ENCODE results near the gene CTNND2. TPM values are rescaled to one million over a fixed set of nuclear protein-coding genes. Genes with fewer than 3 reads are reported as not detected.

The CTNND2 gene
- total RNA-seq, 2 donors from 2014 or later, result not detected

DNA sequence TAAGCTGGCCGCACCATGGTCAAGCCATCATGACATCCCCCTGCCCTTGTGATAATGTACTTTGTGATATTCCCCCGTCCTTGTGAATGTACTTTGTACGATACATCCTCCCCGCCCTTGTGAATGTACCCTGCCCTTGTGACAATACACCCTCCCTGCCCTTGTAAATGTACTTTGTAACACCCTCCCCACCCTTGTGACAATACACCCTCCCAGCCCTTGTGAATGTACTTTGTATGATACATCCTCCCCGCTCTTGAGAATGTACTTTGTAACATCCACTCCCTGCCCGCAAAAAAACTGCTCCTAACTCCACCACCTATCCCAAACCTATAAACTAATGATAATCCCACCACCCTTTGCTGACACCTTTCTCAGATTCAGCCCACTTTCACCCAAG is 313.8 kb downstream of the CTNND2 start:
- no peaks in the 10 kb centered on the region for H3K4me1 ChIP-seq (ENCODE audit: control insufficient read depth in 1 of 2, low read depth in 2 of 2)
- TF ChIP-seq, protein P1, sequence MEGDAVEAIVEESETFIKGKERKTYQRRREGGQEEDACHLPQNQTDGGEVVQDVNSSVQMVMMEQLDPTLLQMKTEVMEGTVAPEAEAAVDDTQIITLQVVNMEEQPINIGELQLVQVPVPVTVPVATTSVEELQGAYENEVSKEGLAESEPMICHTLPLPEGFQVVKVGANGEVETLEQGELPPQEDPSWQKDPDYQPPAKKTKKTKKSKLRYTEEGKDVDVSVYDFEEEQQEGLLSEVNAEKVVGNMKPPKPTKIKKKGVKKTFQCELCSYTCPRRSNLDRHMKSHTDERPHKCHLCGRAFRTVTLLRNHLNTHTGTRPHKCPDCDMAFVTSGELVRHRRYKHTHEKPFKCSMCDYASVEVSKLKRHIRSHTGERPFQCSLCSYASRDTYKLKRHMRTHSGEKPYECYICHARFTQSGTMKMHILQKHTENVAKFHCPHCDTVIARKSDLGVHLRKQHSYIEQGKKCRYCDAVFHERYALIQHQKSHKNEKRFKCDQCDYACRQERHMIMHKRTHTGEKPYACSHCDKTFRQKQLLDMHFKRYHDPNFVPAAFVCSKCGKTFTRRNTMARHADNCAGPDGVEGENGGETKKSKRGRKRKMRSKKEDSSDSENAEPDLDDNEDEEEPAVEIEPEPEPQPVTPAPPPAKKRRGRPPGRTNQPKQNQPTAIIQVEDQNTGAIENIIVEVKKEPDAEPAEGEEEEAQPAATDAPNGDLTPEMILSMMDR (IDR thresholded peaks at IDR 0.05), result no peak
- no peak overlapping the region for H3K27ac ChIP-seq
- ATAC-seq (ENCODE audit: insufficient number of reproducible peaks, low FRiP score, low read depth) (no peak), DNase-seq (ENCODE audit: low spot score) (no peak)
- no peak overlapping the region for H3K4me3 ChIP-seq
- H3K36me3 ChIP-seq, result no peaks in the 10 kb centered on the region
- no peaks in the 10 kb centered on the region for H3K9me3 ChIP-seq
- H3K27me3 ChIP-seq (replicated peaks; ENCODE audit: insufficient read depth), result no peaks in the 10 kb centered on the region

DNA sequence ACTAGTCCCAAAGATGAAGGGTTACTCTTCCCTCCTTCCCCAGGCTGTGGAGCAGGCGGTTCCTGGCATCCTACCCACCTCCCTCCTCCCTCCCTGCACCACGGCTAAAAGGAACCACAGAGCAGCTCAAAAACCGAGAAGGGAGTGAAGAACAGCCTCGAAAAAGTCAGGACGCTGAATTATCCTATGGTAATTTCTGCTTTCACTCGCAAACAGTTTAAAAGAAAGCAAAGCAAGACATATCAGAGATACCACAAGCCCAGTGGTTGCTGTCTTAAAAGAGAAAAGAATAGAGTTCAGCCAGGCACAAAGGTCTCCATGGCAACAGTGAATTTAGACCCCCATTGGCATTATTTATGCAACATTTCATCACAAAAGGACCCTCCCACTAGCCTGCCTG is 315.4 kb downstream of the CTNND2 start:
- no peak for ATAC-seq (ENCODE audit: insufficient number of reproducible peaks, low FRiP score, low read depth)
- H3K36me3 ChIP-seq, result no peaks in the 10 kb centered on the region
- H3K4me3 ChIP-seq, result no peak overlapping the region
- no peak overlapping the region for H3K27ac ChIP-seq
- H3K9me3 ChIP-seq, result no peaks in the 10 kb centered on the region
- no peaks in the 10 kb centered on the region for H3K4me1 ChIP-seq (ENCODE audit: control insufficient read depth in 1 of 2, low read depth in 2 of 2)
- TF ChIP-seq, protein P1 (IDR thresholded peaks at IDR 0.05), result no peak
- no peaks in the 10 kb centered on the region for H3K27me3 ChIP-seq (replicated peaks; ENCODE audit: insufficient read depth)
- no peak for DNase-seq (ENCODE audit: low spot score)

DNA sequence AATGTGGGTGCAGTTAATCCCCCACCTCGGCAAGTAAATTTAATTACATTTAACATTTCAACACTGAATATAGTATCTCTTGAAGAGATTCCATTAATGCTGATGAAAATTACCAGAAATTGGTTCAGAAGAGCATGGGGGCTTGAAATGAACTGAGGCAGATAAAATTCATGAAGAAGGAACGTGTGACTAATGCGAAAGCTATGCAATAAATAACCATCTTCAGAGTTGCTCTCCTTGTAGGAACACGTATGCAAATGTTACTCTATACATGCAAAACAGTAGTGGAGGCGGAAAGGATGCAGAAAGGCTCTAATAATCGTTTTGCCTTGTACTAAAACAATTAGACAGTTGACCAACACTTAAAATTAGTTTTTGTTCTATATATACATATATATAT is 320.2 kb downstream of the CTNND2 start:
- no peak for DNase-seq (ENCODE audit: low spot score)
- ATAC-seq (ENCODE audit: insufficient number of reproducible peaks, low FRiP score, low read depth), result no peak
- TF ChIP-seq, protein P1 (IDR thresholded peaks at IDR 0.05), result no peak
- H3K36me3 ChIP-seq, result no peaks in the 10 kb centered on the region
- H3K27me3 ChIP-seq (replicated peaks; ENCODE audit: insufficient read depth), result no peaks in the 10 kb centered on the region
- H3K9me3 ChIP-seq, result no peaks in the 10 kb centered on the region
- no peaks in the 10 kb centered on the region for H3K4me1 ChIP-seq (ENCODE audit: control insufficient read depth in 1 of 2, low read depth in 2 of 2)
- no peak overlapping the region for H3K4me3 ChIP-seq
- no peak overlapping the region for H3K27ac ChIP-seq

DNA sequence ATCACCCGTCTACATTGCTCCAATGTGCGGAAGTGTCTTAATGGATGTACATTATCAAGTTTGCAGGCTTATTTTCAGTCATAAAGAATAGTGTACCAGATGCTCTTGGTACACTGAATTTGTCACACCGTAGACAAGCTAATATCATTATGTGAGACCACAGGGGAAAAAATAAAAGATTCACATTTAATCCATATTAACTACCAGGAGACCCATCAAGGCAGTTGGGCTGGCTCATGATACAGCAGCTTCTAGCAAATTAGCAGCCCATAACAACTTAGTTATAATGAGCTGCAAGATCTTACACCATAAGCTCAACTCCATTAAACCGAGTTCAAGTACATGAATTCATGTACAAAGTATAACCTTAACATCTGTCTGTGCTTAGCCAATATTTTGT is 324.9 kb downstream of the CTNND2 start:
- ATAC-seq (ENCODE audit: insufficient number of reproducible peaks, low FRiP score, low read depth) (no peak), DNase-seq (ENCODE audit: low spot score) (no peak)
- Histone ChIP-seq H3K27me3 (replicated peaks; ENCODE audit: insufficient read depth) (no peaks in the 10 kb centered on the region), H3K27ac (no peak overlapping the region), H3K4me1 (ENCODE audit: control insufficient read depth in 1 of 2, low read depth in 2 of 2) (no peaks in the 10 kb centered on the region), H3K9me3 (no peaks in the 10 kb centered on the region), H3K36me3 (no peaks in the 10 kb centered on the region), H3K4me3 (no peak overlapping the region)
- TF ChIP-seq, protein P1 (IDR thresholded peaks at IDR 0.05), result no peak

DNA sequence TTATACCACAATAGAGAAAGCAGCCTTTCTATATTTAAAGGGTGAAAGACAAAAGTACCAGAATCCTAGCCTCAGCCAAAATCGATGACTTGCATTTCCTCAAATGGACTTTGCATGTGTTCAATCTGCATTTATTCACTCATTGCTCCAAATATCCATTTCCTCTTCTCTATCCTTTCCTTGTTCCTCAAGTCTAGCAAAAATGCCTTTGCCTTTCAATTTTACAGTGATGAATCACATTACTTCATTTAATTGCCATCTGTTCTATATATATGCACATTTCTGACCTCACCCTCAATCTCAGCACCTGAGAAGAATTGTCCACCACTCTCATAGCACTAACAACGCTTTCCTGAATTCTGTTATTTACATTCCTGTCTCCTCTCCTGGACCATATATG is 329.5 kb downstream of the CTNND2 start:
- H3K4me3 ChIP-seq, result no peak overlapping the region
- ATAC-seq (ENCODE audit: insufficient number of reproducible peaks, low FRiP score, low read depth) (no peak), DNase-seq (ENCODE audit: low spot score) (no peak)
- no peaks in the 10 kb centered on the region for H3K36me3 ChIP-seq
- no peaks in the 10 kb centered on the region for H3K27me3 ChIP-seq (replicated peaks; ENCODE audit: insufficient read depth)
- H3K9me3 ChIP-seq, result no peaks in the 10 kb centered on the region
- H3K4me1 ChIP-seq (ENCODE audit: control insufficient read depth in 1 of 2, low read depth in 2 of 2), result no peaks in the 10 kb centered on the region
- no peak overlapping the region for H3K27ac ChIP-seq
- TF ChIP-seq, protein P1 (IDR thresholded peaks at IDR 0.05), result no peak

Measured in thoracic aorta (tissue), 2 donors.